NCI-H2196 (cell line): Measurements from ENCODE around the gene BTBD9.

Source experiments
- DNase-seq: peaks from one replicate; lab custom pipeline; 2025; ENCODE audit not compliant: unreplicated experiment; lab: John Stamatoyannopoulos, UW

BTBD9 gene

GRCh38 chr6:38396209-38396608, 243.5 kb downstream of the BTBD9 start:
- DNase-seq: no peak

DNA sequence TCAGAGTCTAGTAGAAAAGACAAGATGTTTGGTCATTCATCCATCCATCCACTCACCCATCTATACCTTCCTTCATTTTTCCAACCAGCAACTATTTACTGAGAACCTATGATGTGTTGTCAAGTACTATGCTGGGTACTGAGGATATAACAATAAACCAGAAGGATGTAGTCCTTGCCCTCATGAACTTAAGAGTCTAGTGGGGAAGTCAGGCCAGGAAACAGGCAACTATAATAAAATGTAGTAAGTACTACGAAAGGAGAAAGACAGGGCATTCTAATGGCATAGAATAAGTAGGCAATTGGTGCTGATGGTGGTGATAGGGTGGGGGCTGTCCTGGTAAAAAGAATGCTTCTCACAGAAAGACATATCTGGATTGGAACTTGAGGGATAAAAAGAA, 245.7 kb downstream of the BTBD9 start:
- no peak for DNase-seq

DNA sequence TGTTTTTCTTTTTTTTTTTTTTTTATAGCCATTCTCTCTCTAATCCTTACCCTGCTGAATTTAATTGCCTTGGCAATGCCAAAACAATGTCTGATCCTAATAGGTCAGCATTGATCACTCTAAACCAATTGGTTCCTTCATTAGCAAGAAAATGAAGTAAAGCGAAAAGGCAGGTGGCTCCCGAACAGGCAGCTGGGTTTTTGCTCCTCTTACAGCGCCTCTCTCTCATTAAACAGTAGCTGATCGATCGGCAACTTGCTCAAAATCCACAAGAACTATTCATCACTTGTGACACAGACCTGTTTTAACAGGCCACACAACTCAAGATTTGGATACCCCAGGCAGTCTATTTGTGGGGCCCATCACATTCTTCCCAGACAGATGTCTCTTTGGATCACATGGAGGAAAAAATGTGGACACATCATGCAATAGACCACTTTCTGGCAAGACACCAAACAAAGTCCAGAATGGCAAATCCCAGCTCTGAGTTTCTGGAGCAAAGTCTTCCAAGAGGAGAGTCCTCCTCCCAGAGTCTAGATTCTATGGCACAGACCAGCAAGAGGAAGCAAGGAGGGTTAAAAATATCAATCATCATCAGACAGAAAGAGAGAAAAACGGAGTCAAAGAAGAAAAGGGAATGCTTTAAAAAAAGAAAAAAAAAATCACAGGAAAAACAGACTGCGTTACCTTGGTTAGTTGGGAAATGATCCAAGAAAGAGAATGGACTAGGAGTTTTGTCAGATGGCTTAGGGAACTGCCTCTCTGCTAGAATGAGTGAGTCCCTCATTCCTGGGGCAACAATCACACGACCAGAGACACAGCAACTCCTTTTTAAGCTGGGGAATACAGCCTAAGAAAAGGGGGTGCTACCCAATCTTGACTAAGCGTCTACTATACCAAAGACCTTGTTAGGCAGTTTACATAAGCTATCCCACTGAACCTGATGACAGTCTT, 247.8 kb downstream of the BTBD9 start:
- no peak for DNase-seq

- no peak for DNase-seq
Measured at GRCh38 chr6:38391206-38391605, 248.5 kb downstream of the BTBD9 start.

- no peak for DNase-seq
Measured at GRCh38 chr6:38389875-38390274, 249.9 kb downstream of the BTBD9 start.

DNA sequence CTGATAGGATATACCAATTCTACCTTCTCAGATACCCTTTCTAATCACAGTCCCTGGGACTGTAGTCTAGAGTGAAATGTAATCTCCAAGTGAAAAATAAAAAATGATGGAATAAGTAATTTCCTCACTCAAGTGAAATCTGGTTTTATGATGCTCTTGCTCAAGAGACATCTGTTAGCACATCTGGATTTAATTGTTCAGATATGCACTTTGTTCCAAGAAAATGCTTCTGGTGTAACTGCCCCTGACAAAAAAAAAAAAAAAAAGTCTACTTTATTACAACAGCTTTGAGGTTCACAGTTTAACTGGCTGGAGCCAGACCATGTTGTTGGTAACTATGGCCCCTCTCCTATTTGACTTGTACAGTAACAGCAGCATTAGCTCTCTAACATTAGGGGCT, 251.8 kb downstream of the BTBD9 start:
- no peak for DNase-seq

DNA sequence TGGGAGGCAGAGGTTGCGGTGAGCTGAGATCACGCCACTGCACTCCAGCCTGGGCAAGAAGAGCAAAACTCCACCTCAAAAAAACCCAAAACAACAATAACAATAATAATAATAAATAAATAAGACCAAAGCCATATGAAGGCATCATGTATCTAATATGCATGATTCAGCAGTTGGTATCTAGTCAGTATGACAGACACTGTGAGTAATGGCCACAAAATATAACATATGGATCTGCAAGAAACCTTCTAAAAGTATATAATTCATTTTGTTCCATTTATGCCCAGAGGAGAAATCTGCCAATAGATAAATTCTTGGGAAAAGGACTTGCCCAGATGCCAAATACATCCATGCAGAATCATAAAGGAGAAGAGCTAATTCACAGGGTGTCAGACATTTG, 252.3 kb downstream of the BTBD9 start:
- no peak for DNase-seq

DNA sequence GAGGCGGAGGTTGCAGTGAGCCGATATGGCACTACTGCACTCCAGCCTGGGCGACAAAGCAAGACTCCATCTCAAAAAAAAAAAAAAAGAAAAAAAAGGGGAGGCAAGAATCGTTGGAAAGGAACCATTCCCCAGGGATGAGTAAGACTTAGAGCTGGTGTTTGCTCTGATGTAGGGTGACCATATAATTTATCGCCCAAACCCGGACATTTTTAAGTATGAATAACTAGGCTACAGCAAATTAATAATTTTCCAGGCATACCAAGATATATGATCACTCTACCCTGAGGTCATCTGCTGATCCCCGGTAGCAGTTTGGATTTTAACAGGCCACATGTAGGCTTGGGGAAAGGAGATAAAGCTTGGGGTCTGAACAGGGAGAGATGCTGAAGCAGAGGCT, 260.9 kb downstream of the BTBD9 start:
- no peak for DNase-seq

DNA sequence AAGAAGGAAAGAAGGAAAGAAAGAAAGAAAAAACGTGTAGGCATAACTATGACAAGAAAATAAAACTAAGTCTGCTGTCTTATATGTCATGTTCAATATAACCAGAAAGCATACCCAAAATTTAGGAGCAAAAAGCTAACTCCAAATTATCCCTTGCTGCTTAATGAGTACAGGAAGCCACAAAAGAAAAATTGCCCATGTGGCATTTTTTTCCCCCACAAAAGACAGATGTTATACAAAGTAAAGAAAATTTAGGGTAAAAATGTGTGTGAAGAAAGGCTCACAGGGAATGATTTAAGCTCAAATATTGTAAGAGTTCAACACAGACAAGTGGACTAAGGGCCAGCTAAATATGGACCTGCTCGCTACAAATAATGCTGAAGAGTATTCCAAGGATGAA, 263.8 kb downstream of the BTBD9 start:
- no peak for DNase-seq

- DNase-seq: no peak
Measured at GRCh38 chr6:38375341-38375740, 264.4 kb downstream of the BTBD9 start.

DNA sequence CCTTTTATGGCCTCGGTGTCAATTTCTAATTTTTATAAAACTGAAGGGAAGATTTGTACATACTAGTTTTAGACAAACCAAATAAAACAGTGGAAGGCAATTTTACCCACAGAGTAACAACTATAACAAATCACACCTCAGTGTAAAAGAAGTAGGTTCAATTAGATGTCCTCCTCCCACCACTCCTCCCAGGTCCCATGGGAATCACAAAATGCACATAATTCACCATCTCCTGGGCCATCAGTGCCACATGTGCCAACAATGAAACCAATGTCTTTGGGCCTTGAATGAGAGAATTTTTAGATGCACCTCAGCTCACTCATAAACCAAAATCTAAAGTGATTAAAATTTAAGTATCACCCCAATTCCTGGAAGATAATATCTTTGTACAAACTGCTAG, 267.8 kb downstream of the BTBD9 start:
- DNase-seq: no peak

DNA sequence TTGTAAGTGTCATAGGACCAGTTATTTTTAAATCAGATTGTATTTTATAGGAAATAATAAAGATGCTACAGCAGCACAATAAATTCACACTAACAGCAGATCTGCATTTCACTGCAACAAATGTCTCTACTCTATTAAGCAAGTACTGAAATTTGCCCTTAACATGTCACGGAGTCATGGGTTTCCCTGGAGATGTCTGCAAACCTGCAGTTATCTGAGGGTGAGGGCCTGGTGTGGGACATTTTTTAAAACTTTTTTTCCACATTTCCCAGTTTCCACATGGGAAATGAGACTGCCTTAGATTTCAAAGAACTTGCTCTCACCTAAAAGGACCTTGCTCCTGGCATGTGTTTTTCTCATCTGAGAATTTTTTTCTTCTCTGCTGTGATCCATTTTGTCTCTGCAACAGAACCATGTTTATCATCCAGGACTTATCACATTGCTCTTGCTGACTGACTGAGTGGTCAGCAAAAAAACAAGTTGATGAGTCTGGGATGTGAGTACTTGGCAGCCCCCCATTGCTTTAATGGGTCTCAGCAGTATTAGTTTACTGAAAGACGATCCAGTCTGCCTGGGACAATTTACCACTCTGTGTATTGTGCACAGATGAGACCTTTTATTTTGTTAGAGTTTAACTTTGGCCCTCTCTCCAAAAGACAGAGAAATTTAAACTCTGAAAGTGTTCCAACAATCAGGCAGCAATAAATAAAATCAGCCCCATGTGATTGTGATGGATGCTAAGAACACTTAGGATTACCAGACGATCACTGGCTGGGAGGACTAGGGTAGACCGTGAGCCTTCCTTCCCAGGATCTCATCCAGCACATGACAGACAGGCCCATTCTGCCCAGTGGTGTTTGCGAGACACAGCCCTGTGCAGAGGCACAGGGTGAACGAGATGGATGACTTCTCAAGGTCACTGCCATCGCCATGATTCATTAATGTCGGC, 268.8 kb downstream of the BTBD9 start:
- DNase-seq: no peak

- DNase-seq: no peak
Measured at GRCh38 chr6:38367231-38367630, 272.5 kb downstream of the BTBD9 start.

DNA sequence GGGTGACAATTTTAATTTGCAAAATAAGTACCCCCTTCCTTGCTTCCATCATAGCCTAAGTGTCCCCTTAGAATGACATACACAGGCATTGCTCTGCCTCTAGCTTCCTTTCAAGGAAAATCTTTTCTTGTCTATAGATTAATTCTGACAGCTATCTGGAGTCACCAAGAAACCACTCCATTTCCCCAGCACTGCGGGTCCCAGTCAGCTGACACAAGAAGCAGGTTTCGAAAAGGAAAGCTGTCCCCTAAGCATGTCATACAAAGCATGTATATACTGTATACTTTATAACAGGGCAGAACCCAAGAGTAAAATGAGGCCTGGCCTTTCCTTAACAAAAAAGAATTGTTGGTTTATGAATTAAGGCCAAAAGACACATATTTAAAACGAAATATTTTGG, 273.5 kb downstream of the BTBD9 start:
- no peak for DNase-seq

DNA sequence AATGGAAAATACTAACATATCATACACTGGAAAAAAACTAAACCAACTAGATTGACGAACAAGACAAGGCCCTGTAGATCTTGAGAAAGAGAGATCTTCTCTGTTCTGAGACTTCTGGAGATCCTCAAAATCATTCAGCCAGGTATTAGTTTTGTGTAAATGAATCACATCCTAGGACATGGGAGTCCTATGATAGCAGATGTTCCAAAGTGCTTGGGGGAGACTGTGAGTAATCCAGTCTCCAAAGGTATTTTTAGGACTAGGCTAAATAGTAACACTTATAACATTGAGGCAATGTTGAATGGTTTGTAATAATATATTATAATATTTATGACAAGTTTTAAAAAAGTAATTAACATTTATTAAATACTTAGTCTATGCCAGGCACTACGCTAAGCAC, 275.0 kb downstream of the BTBD9 start:
- no peak for DNase-seq

GRCh38 chr6:38364127-38364526, 275.6 kb downstream of the BTBD9 start:
- DNase-seq: no peak

GRCh38 chr6:38355519-38355918, 284.2 kb downstream of the BTBD9 start:
- no peak for DNase-seq

GRCh38 chr6:38354905-38355304, 284.8 kb downstream of the BTBD9 start:
- DNase-seq: no peak

GRCh38 chr6:38354037-38354381, 285.7 kb downstream of the BTBD9 start:
- no peak for DNase-seq

DNA sequence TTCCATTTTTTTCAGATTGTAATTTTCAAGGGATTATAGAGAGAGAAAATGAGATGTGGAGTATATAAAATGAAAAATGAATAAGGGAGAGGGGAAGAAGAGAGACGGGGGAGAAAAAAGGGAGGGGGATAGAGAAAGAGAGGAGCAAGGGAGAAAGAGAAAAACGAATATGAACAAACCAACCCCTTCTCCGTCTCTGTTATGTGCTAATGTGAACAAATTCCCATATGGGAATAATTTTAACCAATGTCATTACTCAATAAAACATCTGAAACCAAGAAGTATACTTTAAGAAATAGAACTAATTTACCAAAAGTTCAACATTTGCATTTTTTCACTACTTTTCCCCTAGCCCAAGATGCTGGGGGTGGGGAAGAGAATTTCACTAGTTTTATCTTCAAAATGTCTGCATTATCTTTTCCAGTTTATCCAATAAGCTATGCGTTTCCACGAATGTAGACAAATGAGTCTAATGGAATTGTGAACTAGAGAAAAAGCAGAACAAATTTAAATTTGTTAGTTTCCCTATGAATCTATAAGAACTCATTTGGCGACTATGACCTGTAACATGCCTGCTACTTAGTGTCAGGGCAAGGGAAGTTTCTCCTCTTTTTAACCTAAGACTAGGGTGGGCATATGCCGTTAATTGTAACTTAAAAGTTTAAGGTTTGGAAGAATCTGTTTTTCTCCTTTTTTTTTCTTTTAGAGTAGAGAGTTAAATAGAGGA, 286.3 kb downstream of the BTBD9 start:
- no peak for DNase-seq

DNA sequence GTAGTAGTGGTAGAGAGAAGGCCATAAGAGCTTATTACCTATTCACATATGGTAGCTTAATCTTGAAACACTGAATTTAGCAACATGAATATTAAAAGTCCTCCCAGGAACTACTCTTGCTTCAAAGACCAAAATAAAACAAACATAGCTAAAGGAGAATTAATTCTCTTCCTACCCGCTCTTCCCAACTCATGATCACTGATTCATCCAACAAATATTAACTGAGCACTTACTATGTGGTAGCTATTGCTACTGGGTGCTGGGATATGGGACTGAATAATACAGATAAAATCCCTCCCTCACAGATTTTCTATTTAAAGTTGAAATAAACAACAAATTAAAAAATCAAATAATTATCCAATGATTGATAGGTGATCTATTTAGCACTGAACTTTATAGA, 287.1 kb downstream of the BTBD9 start:
- DNase-seq: no peak
